GM18873 (cell line): Measurements from ENCODE around the gene CTSK.
"Not testable (repeated sequence)": the region's sequence is repeated elsewhere in the genome, so short reads cannot be mapped to it uniquely, and the experiment has no call there.

Experiments
- ATAC-seq: cut with Tn5 transposase; IDR thresholded peaks from one replicate; pipeline ENCODE4 v1.9.1; 2021; ENCODE audit warnings: mild to moderate bottlenecking, moderate library complexity, moderate number of reproducible peaks; ENCODE audit not compliant: unreplicated experiment, low FRiP score

CTSK gene

GRCh38 chr1:150807249-150808023, 624 bp downstream of the CTSK start:
- no peak for ATAC-seq

- no peak for ATAC-seq
These were observed 2.2 kb downstream of the CTSK start for GRCh38 chr1:150805899-150806298.

GRCh38 chr1:150804671-150805070, 3.4 kb downstream of the CTSK start:
- no peak for ATAC-seq

GRCh38 chr1:150799089-150799488, 9.0 kb downstream of the CTSK start:
- no peak for ATAC-seq

- no peak for ATAC-seq
These were observed 9.5 kb downstream of the CTSK start for GRCh38 chr1:150798525-150798924.

DNA sequence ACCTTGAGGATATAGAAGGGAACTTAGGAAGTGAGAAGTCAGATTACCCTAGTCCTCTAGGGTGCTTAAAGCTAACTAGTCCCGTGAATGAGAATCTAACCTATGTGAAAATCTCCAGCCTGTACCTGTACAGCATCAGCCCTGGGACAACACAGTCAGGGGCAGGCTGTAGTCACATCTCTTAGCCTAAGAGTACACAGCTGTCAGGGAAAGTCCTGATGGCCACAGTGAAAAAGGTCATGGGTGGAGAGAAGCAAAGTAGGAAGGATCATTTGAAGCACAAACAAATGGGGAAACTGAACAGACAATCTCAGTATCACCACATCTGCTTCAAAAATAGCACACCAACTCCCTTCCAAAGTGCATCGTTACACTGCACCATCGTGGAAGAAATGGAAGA, 11.7 kb downstream of the CTSK start:
- ATAC-seq: no peak

DNA sequence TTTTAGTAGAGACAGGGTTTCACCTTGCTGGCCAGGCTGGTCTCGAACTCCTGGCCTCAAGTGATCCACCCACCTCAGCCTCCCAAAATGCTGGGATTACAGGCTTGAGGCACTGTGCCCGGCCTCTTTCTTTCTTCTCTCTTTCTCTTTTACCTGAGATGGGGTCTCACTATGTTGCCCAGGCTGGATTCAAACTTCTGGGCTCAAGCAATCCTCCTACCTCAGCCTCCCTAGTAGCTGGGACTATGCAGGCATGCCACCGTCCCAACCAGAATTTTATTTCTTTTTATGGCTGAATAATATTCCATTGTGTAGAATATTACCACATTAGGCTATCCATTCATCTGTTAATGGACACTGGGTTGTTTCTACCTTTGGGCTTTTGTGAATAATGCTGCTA, 14.3 kb downstream of the CTSK start:
- ATAC-seq: not testable (repeated sequence)

- ATAC-seq: no peak
These were observed 14.8 kb downstream of the CTSK start for GRCh38 chr1:150793221-150793620.

- no peak for ATAC-seq
These were observed 16.5 kb downstream of the CTSK start for GRCh38 chr1:150791585-150791984.

DNA sequence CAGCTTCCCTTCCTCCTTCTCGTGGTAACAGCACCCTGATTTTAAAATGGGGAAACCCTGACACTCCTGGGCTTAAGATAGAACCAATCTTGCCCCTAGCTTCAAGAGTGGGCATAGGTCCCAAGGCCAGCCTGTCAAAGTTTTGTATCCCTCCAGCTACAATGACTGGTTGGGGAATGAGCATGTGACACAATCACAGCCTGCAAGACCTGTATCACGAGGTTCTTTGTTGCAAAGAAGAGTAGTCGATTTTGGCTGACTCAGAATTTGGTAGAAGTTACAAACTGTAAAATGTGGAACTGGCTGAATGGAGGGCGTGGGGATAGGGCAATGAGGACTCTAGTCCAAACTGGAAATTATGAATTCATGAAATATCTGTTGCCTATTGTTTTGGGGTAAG, 18.7 kb downstream of the CTSK start:
- no peak for ATAC-seq

GRCh38 chr1:150788946-150789345, 19.1 kb downstream of the CTSK start:
- no peak for ATAC-seq

DNA sequence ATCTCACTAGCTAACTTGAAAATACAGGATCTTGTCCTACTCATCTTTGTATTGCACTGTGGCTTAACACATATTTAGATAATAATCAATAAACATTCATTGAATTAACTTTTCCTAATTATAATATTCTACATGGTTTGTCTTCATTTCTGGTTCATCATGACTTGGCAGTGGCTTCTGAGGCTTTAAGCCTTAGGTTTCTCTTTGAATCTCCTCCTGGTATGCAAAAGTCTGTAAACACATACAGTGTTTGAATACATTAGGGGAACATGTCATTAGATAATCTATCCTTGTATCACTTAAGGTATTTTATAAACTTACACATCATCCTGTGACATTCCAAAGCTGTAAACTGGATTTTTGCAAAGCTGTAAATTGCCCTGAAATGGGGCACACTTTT, 20.6 kb downstream of the CTSK start:
- ATAC-seq: no peak

DNA sequence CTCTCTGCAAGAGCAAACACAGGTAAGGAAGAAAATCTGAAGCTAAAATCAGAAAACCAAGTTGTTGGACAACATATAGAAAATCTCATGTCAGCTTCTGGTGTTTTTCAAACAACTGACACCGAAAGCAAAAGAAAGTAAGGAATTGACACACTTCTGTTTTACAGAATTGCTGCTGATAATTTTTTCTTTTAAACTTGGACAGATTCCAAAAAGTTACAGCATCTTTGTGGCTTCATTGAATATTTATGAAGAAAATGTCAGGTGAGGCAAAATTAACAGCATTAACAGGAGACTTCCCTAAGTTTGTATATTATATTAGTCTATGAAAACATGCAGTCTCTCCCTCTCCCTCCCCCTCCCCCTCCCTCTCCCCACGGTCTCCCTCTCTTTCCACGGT, 27.6 kb downstream of the CTSK start:
- no peak for ATAC-seq

GRCh38 chr1:150778409-150778808, 29.7 kb downstream of the CTSK start:
- ATAC-seq: no peak

GRCh38 chr1:150777544-150777943, 30.5 kb downstream of the CTSK start:
- no peak for ATAC-seq

DNA sequence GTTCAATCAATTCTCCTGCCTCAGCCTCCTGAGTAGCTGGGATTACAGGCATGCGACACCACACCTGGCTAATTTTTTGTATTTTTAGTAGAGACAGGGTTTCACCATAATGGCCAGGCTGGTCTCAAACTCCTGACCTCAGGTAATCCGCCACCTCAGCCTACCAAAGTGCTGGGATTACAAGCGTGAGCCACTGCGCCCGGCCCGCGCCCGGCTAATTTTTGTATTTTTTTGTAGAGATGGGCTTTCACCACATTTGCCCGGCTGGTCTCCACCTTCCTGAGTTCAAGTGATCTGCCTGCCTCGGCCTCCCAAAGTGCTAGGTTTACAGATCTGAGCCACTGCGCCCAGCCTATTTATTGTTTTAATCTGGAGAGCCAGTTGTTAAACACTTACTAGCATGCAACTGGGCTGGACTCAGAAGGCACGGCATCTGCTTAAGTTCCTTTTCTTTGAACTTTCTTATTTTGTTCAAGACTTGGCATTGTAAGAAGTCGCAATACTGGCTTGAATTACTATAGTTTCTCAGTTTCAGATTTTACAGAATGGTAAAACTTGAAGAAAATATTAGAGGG, 32.0 kb downstream of the CTSK start:
- ATAC-seq: not testable (repeated sequence)

DNA sequence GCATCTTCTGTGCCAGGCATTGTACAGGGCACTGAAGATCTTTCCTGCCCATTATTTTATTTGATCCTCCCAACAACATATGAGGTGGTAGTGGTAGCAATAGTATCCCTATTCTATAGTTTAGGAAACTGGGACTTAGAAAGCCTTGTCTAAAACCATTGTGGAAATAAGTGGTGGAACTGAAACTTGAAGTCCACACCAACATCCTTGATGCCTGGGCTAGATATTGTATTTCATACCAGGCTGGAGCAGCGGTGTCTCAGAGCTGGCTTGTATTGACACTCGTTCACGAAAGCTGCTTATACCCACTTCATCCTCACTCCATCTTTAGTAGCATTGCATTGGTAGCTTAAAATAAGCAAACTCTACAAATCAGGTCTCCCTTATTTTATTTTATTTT, 32.8 kb downstream of the CTSK start:
- no peak for ATAC-seq

- no peak for ATAC-seq
These were observed 35.7 kb downstream of the CTSK start for GRCh38 chr1:150772326-150772725.

DNA sequence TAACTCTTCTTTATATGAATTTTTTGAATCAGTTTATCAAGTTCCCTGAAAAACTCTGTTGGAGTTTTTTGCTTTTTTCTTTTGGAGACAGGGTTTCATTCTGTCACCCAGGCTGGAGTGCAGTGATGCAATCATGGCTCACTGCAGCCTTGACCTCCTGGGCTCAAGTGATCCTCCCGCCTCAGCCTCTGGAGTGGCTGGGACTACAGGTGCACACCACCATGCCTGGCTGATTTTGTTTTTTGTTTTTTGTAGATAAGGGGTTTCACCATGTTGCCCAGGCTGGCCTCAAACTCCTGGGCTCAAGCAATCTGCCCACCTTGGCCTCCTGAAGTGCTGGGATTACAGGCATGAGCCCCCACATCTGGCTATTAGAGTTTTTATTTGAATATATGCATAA, 40.4 kb downstream of the CTSK start:
- ATAC-seq: not testable (repeated sequence)

DNA sequence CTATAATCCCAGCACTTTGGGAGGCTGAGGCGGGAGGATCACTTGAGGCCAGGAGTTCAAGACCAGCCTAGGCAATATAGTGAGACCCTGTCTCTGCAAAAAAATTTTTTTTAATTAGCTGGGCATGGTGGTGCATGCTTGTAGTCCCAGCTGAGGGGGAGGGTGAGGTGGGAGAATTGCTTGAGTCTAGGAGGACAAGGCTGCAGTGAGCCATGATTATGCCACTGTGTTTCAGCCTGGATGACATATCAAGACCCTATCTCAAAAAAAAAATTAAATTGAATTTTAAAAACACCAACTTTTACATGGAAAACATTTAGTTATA, 42.1 kb downstream of the CTSK start:
- peak; percentile 7 for ATAC-seq

DNA sequence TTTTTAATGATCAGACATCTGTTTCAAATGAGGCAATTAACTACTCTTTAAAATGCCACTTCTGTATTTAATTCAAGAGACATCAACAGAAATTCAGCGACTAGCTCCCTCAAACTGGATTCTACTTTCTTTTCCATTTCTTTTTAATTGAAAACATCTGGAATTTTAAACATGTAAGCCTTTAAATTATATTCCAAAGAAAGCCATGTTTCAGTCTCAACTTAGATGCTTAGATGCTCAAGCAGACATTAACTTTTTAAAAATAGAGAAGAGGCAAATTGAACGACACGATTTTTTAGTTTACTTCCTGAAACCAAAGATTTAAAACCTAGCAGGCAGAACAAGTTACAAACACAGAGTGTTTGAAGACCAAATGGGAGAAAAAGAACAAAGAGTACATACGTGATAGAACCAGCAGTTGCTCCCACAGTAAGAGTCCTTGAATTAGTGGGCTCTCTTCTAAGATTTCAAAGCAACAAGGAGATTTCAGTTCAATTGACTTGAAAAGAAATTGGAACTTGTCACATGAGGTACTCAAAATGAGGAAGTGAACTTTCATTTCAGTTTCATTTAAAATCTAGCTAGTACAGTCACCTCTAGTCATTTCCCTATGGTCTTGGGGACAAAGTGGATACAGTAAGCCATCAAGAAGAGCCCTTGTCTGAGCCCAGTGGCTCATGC, 42.6 kb downstream of the CTSK start, which contains the start of gene CTSS:
CTSS (minus strand) TSS at position 483 of the 681 bp plus-strand sequence. CDS start 1,015 bp downstream, outside the sequence.
- peak; percentile 69 for ATAC-seq

DNA sequence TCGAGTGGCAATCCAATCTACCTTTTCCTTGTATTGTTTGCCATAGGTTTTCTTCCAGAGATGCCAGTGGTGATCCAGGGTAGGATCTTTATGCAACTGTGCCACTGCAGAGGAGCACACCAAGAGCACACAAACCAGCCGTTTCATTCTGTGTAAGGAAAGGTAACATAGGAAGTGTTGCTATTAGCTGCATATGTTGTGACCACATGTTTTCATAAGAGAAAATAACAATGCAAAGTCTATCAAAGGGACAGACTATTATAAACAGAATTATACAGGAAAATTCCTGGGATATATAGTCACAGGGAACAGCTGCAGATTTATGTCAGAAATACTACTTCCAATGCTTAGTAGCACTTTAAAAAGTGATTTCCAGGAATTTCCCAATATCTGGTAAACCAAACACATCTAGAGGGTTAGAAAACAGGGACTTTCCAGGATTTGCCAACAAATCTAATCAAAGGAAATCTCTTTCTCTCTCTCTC, 43.4 kb downstream of the CTSK start:
- peak; percentile 35 for ATAC-seq
